Kidney (tissue), 14 donors: ENCODE measurements around the gene IQSEC1. TPM values are rescaled to one million over a fixed set of nuclear protein-coding genes. Genes with fewer than 3 reads are reported as not detected.

Experiments
- DNase-seq, 5 donors: peaks; one replicate each; pipeline ENCODE4 v3.0.0-alpha.2; 2013 to 2020
- FAIRE-seq: peaks from 2 replicates; lab custom pipeline; 2012; peaks lifted over from hg19 to GRCh38; lab: Jason Lieb, UNC
- H3K27ac ChIP-seq, 2 donors: one replicate each; pipeline ENCODE4 v1.7.0; 2013; ENCODE audit warnings: low read depth in 2 of 2, low read length in 2 of 2, inconsistent platforms in 1 of 2
- H3K27me3 ChIP-seq: one replicate; pipeline ENCODE4 v1.7.1; 2013; ENCODE audit warnings: low read length, inconsistent platforms; ENCODE audit not compliant: control insufficient read depth, insufficient read depth
- H3K36me3 ChIP-seq, 3 donors: one replicate each; pipeline versions ENCODE4 v1.7.0 to v1.7.1; 2013; ENCODE audit warnings: low read length in 3 of 3, control low read depth in 1 of 3, inconsistent platforms in 1 of 3; ENCODE audit not compliant: insufficient read depth in 3 of 3, control insufficient read depth in 2 of 3
- H3K4me1 ChIP-seq, 3 donors: one replicate each; pipeline versions ENCODE4 v1.7.0 to v1.7.1; 2013; ENCODE audit warnings: low read length in 3 of 3, inconsistent platforms in 1 of 3, low read depth in 1 of 3; ENCODE audit not compliant: control insufficient read depth in 2 of 3, insufficient read depth in 2 of 3
- H3K4me3 ChIP-seq, 3 donors: one replicate each; pipeline versions ENCODE4 v1.7.0 to v1.8.1; 2013; ENCODE audit warnings: low read length in 3 of 3, control low read depth in 1 of 3, inconsistent platforms in 1 of 3
- H3K9ac ChIP-seq, 3 donors: one replicate each; pipeline versions ENCODE4 v1.7.0 to v1.7.1; 2013; ENCODE audit warnings: low read length in 3 of 3, control low read depth in 1 of 3, inconsistent platforms in 1 of 3
- H3K9me3 ChIP-seq, 3 donors: one replicate each; pipeline versions ENCODE4 v1.7.0 to v1.7.1; 2013; ENCODE audit warnings: low read length in 3 of 3, control low read depth in 1 of 3, inconsistent platforms in 1 of 3; ENCODE audit not compliant: control insufficient read depth in 2 of 3, insufficient read depth in 1 of 3
- intact Hi-C: fragments of 100-400 bp; cut with DNase I; formaldehyde crosslinking; loops from one replicate; pipeline ENCODE4 v1.11.1; 2022
- polyA plus RNA-seq: library from polyadenylated mRNA; stranded (reverse); fragments of 350-450 nt; fragmentation: Illumina TruSeq; extraction: RNeasy Lipid Tissue Mini Kit (QIAGEN cat#74804); gene quantifications from one replicate; pipeline ENCODE4 v1.2.3, GENCODE V29; 2014; ENCODE audit warnings: low read depth, low replicate concordance; ENCODE audit not compliant: insufficient read depth
- total RNA-seq: library from RNA; stranded (reverse); fragmentation: NEBNext Ultra II Directional; extraction: Animal tissue kit (Norgen Biotek cat#: 25700); gene quantifications from one replicate; pipeline ENCODE4 v1.2.1, GENCODE V29; 2021
- TF ChIP-seq, protein P1 (sequence below): IDR thresholded peaks from 3 replicates; pipeline ENCODE4 v1.5.1; 2012; ENCODE audit warnings: mild to moderate bottlenecking, moderate library complexity, borderline replicate concordance; ENCODE audit not compliant: insufficient read depth; ENCODE audit errors: extremely low read depth
- donor health status: control.
- donor health status: control.
- donor health status: control.
- donor health status: control.
- donor health status: control.
- donor health status: DM: yes; HTN: yes; CAD: no.
- donor health status: Normal renal cell carcinoma (clear cell type).

The IQSEC1 gene
- total and polyA plus RNA-seq, 2 donors from 2014 or later = 15.1 to 45.7 TPM

DNA sequence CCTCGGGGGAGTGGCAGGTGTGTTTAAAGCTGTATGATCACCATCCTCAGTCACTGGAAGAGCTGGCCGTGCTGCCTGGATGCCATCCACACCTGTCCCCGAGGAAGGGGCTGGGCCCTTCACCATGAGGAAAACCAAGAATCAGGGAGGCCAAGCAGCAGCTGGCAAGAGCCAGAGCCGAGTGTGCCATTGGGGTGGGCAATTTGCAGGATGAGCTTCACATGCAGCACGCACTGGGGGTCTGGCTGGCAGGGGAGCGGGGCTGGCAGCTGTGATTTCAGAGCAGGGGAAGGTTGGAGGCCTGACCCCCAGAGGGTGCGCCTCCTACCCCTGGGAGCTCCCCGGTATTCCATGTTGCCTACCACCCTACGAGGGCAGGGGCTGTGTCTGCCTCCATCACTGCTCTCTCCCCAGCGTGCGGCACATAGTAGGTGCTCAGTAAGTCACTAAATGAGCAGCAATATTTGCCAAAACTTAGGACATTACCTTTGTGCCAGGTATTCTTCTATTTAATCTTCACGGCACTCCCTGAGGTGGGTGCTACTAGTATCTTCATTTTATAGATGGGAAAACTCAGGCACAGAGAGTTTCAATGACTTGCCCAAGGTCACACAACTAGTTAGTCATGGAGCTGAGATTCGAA is 30.3 kb upstream of the IQSEC1 start:
- H3K4me1 ChIP-seq = no peaks in the 10 kb centered on the region
- H3K9ac ChIP-seq = no peak overlapping the region
- no peak overlapping the region for H3K27ac ChIP-seq
- no peaks in the 10 kb centered on the region for H3K9me3 ChIP-seq
- FAIRE-seq = no peak
- TF ChIP-seq, protein P1, sequence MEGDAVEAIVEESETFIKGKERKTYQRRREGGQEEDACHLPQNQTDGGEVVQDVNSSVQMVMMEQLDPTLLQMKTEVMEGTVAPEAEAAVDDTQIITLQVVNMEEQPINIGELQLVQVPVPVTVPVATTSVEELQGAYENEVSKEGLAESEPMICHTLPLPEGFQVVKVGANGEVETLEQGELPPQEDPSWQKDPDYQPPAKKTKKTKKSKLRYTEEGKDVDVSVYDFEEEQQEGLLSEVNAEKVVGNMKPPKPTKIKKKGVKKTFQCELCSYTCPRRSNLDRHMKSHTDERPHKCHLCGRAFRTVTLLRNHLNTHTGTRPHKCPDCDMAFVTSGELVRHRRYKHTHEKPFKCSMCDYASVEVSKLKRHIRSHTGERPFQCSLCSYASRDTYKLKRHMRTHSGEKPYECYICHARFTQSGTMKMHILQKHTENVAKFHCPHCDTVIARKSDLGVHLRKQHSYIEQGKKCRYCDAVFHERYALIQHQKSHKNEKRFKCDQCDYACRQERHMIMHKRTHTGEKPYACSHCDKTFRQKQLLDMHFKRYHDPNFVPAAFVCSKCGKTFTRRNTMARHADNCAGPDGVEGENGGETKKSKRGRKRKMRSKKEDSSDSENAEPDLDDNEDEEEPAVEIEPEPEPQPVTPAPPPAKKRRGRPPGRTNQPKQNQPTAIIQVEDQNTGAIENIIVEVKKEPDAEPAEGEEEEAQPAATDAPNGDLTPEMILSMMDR = no peak
- DNase-seq = peak in 1 of 5 donors; percentile 37
- no peak overlapping the region for H3K4me3 ChIP-seq
- no peaks in the 10 kb centered on the region for H3K36me3 ChIP-seq
- intact Hi-C loops = no loop called here
- H3K27me3 ChIP-seq = no peaks in the 10 kb centered on the region

DNA sequence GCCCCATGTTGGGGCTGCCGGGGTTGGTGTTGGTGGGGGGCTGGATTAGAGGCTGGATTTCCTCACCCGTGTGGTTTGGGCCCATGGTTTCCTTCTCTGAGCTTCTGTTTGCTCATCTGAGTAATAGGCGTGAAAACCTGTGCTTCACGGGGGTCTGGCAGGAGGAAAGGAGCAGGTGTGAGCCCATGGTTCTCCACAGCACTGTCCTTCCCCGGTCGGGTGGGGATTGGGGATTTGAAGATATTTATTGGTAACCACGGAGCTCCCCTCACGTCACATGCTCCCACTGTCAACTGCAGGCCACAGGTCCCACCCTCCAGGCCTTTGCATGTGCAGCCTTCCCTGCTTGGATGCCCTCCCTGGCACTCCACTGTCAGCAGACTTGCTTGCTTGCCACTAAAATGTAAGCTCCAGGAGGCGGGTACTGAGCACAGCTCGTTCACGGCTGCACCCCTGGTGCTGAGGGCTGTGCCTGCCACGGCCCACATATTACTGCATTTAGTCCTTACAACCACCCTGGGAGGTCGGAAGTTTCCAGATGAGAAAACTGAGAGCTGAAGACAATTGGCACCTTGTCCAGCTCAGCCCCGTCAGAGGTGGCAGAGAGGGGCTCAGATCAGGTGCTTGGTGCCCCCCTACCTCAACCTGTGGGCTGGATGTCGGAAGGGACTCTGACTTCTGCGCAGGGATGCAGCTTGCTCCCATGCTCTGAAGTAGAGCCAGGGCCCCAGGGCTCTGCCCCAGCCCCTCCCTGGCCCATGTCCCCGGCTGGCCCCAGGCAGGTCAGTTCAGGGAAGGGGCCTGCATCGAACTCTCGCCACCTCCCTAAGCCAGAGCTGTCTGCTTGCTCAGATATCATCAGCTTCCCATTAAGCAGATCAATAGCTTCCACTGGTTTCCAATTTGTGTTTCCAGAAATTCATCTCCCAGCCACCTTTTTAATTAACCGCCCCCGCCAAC is 29.4 kb upstream of the IQSEC1 start:
- no peaks in the 10 kb centered on the region for H3K4me1 ChIP-seq
- no peak overlapping the region for H3K9ac ChIP-seq
- intact Hi-C loops = no loop called here
- FAIRE-seq (no peak), DNase-seq (peak in 1 of 5 donors; percentile 55)
- no peak overlapping the region for H3K27ac ChIP-seq
- no peaks in the 10 kb centered on the region for H3K9me3 ChIP-seq
- TF ChIP-seq, protein P1 = no peak
- H3K4me3 ChIP-seq = no peak overlapping the region
- no peaks in the 10 kb centered on the region for H3K36me3 ChIP-seq
- H3K27me3 ChIP-seq = no peaks in the 10 kb centered on the region

DNA sequence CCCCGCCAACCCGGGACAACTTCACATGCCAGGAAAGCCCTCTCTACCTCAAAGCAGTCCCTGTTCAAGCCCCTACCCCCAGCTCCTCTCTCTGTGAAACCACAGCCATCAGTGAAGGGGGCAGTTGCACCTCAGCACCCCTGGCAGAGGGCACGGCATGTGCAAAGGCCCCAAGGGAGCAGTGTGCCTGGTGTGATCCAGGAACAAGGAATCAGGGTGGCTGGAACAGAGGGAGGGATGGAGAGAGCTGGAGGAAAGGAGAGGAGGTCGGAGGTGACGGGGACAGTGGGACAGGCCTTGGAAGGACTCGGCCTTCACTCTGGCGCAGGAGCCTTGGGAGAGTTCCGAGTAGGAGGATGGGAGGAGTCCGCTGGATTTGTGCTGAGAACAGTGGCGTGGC is 26.5 kb upstream of the IQSEC1 start:
- H3K9ac ChIP-seq = no peak overlapping the region
- no peak for FAIRE-seq
- intact Hi-C loops = no loop called here
- no peaks in the 10 kb centered on the region for H3K9me3 ChIP-seq
- H3K36me3 ChIP-seq = no peaks in the 10 kb centered on the region
- TF ChIP-seq, protein P1 = no peak
- no peaks in the 10 kb centered on the region for H3K4me1 ChIP-seq
- H3K27me3 ChIP-seq = no peaks in the 10 kb centered on the region
- DNase-seq = no peak
- H3K27ac ChIP-seq = no peak overlapping the region
- H3K4me3 ChIP-seq = no peak overlapping the region
